BJ (cell line): ENCODE measurements around the gene HOXB4. TPM values are rescaled to one million over a fixed set of nuclear protein-coding genes. Genes with fewer than 3 reads are reported as not detected.

Experiments used
- CTCF ChIA-PET: fragments of 350-600 bp; formaldehyde crosslinking; extraction: SDS; loops from one replicate; lab custom pipeline; 2021; ENCODE audit warnings: antibody characterized with exemption, inconsistent platforms; lab: Yijun Ruan, JAX
- POLR2A ChIA-PET: fragments of 300-600 bp; sonication (Branson Sonifier 250); formaldehyde crosslinking; extraction: SDS; loops from one replicate; lab custom pipeline; 2021; ENCODE audit warnings: antibody characterized with exemption; lab: Charles Lee
- DNase-seq: peaks from one replicate; pipeline ENCODE4 v3.0.0-alpha.2; 2011; ENCODE audit warnings: low read depth
- H3K27me3 ChIP-seq: 2 replicates; pipeline ENCODE4 v1.6.0; 2011; ENCODE audit warnings: low read length; ENCODE audit not compliant: control insufficient read depth, insufficient read depth
- H3K36me3 ChIP-seq: 2 replicates; pipeline ENCODE4 v1.5.1; 2011; ENCODE audit warnings: low read length; ENCODE audit not compliant: control insufficient read depth, insufficient read depth
- H3K4me3 ChIP-seq: 2 replicates; pipeline ENCODE4 v1.5.1; 2011; ENCODE audit warnings: low read depth, mild to moderate bottlenecking, control low read depth, low read length
- polyA plus RNA-seq: library from polyadenylated mRNA; depleted of rRNA; stranded (reverse); fragments of >200 nt; gene quantifications from 2 replicates; pipeline ENCODE4 v1.2.3, GENCODE V29; 2011
- TF ChIP-seq, protein P1 (sequence below): IDR thresholded peaks from 2 replicates; pipeline ENCODE4 v1.5.1; 2011; ENCODE audit warnings: low read depth, mild to moderate bottlenecking, control low read depth, inconsistent platforms, low read length, moderate library complexity; ENCODE audit not compliant: insufficient read depth

HOXB4 gene
- polyA plus RNA-seq, 1 experiment, result not detected

DNA sequence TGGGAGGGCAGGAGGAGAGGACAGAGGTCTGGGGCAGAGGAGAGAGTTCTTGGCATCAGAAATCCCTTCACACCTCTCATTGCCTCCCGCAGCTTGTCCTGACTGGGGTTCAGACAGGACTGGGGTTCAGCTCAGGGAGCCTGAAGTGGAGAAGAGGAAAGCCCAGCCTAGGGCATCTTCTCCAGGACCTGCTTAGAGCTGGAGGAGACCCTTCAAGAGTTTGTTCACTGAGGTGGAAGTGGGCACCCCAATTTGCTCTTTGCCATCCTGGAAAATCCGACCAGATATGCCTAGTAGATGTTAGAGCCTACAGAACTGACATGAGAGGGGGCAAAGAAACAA lies 9.9 kb upstream of the HOXB4 start:
- Histone ChIP-seq H3K4me3 (no peak overlapping the region), H3K27me3 (peaks cover 76% of the 10 kb centered on the region), H3K36me3 (no peaks in the 10 kb centered on the region)
- TF ChIP-seq, protein P1, sequence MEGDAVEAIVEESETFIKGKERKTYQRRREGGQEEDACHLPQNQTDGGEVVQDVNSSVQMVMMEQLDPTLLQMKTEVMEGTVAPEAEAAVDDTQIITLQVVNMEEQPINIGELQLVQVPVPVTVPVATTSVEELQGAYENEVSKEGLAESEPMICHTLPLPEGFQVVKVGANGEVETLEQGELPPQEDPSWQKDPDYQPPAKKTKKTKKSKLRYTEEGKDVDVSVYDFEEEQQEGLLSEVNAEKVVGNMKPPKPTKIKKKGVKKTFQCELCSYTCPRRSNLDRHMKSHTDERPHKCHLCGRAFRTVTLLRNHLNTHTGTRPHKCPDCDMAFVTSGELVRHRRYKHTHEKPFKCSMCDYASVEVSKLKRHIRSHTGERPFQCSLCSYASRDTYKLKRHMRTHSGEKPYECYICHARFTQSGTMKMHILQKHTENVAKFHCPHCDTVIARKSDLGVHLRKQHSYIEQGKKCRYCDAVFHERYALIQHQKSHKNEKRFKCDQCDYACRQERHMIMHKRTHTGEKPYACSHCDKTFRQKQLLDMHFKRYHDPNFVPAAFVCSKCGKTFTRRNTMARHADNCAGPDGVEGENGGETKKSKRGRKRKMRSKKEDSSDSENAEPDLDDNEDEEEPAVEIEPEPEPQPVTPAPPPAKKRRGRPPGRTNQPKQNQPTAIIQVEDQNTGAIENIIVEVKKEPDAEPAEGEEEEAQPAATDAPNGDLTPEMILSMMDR, result no peak
- ChIA-PET CTCF (interaction anchor here (0.6 to 2.8 kb wide), 10 partner anchors 30 to 280 kb away, joined by 3 to 16 read pairs (median 4); no protein-coding TSS in a partner anchor), POLR2A (no interaction called here)
- DNase-seq, result no peak

DNA sequence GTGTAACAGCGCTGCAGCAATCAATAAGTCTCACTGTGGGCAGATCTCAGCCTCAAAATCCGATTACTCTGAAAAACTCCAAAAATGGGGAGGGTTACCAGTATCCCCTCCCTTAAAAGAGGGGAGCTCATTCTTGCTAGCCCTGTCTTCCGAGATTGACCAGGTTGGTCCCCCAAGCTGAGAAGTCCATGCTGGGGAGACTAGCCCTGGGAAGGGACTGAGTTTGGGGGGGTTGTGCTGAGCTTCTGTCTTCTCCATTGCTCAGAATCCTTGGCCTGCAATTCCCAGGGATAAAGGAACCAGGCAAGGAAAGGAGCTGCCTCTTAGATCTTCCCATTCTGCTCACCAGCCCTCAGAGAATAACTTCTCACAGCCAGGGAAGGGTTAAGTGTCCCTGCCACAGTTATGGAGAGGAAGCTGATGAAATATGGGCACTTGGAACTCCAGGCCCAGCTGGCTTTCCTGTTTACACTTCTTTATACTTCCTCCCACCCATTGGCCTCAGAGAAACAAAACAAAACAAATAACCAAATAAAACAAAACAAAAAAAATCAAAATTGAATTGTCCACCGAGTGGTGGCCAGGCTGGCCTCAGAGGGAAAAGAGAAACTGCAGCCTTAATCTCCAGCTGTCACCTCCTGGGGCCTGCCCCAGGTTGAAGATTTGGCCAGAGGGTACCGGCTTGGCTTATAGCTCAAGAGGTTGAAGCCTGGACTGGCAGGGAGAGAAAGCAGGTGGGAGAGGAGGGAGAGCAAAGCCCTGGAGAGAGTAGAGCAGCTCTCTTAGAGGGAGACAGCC lies 9.3 kb upstream of the HOXB4 start:
- Histone ChIP-seq H3K36me3 (no peaks in the 10 kb centered on the region), H3K27me3 (peaks cover 77% of the 10 kb centered on the region), H3K4me3 (no peak overlapping the region)
- CTCF ChIA-PET, result interaction anchor here (0.8 to 2.8 kb wide), 10 partner anchors 17 to 279 kb away, joined by 3 to 16 read pairs (median 4); no protein-coding TSS in a partner anchor
- TF ChIP-seq, protein P1, result no peak
- DNase-seq, result no peak
- POLR2A ChIA-PET, result no interaction called here

DNA sequence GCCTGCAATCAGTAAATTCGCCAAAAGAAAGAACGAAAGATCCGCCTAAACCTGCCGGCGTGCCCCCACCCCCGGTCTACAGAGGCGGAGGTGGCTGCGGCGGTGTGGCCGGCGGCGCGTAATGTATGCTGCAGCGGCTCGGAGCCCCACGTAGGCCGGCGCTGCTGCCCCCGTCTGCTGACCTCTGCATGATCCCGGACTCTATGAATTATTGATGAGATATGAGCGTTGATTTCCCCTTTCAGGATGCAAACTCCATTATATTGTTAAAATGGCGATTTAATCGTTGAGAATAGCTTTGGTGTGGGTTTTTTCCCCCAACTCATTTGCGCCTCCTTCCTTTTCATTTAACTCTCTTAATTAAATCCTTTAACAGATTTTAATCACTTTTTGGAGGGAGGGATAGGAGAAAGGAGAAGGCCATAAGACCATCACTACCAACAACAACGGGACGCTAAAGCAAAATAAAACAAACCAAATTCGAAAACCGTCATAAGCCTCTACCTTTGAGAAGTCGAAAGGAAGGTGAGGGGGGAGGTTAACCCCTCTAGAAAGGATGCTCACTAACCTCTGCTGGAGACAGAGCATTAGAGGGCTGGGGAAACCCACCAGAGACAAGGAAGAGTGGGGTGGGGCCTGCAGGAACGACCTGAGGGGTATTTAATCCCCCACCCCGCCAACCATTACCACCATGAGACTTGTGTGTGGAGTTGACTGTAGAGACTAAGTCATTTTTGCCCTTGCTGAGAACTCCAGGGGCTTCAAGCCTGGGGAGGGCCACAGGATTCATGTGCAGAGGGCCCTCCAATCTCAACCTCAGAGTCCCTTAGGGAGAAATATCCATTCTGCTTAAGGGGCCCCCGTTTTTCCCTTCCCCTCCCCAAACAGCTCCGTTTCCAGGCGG lies 8.5 kb upstream of the HOXB4 start:
- CTCF ChIA-PET, result interaction anchor here (0.8 to 2.8 kb wide), 8 partner anchors 17 to 278 kb away, joined by 3 to 16 read pairs (median 4); no protein-coding TSS in a partner anchor

DNA sequence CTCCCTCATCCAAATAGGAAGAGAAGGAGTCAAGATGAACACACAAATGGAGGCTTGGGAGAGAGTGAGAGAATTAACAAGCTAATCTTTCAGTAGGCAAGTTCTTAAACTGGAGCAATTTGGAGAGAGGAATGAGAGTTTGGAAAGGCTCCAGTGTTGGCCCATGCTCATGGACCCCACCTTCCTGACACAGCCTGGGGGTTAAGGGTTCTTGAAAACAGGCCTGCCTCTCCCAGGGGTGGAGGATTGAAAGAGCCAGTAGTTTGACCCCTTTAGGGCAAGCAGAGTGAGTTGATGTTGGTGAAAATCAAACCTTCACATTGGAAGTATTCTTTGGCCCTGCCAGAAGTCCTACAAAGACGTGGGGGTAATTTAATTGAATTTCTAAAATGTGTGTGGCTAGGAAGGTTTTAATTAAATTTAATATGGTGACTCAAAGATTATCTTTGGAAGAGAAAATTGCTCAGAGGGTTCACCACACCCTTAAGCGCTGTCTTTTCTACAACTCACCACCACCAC lies 6.1 kb upstream of the HOXB4 start:
- no peak for DNase-seq
- ChIA-PET CTCF (interaction anchor here (2.3 kb wide), 1 partner anchor 232 kb away, joined by 11 read pairs; no protein-coding TSS in a partner anchor), POLR2A (no interaction called here)
- H3K36me3 ChIP-seq, result no peaks in the 10 kb centered on the region
- TF ChIP-seq, protein P1, result no peak
- H3K27me3 ChIP-seq, result peaks cover 77% of the 10 kb centered on the region
- H3K4me3 ChIP-seq, result no peak overlapping the region

More for the DNA sequence above, 8.5 kb upstream of the HOXB4 start:
- DNase-seq, result no peak
- Histone ChIP-seq H3K4me3 (no peak overlapping the region), H3K36me3 (no peaks in the 10 kb centered on the region), H3K27me3 (peaks cover 81% of the 10 kb centered on the region)
- TF ChIP-seq, protein P1, result no peak
- POLR2A ChIA-PET, result no interaction called here
